GM21717 (cell line): ENCODE data around the gene AFG3L2.

Source experiments
- ATAC-seq: cut with Tn5 transposase; IDR thresholded peaks from one replicate; pipeline ENCODE4 v1.9.1; 2021; ENCODE audit warnings: mild to moderate bottlenecking, moderate library complexity; ENCODE audit not compliant: unreplicated experiment

Gene AFG3L2

DNA sequence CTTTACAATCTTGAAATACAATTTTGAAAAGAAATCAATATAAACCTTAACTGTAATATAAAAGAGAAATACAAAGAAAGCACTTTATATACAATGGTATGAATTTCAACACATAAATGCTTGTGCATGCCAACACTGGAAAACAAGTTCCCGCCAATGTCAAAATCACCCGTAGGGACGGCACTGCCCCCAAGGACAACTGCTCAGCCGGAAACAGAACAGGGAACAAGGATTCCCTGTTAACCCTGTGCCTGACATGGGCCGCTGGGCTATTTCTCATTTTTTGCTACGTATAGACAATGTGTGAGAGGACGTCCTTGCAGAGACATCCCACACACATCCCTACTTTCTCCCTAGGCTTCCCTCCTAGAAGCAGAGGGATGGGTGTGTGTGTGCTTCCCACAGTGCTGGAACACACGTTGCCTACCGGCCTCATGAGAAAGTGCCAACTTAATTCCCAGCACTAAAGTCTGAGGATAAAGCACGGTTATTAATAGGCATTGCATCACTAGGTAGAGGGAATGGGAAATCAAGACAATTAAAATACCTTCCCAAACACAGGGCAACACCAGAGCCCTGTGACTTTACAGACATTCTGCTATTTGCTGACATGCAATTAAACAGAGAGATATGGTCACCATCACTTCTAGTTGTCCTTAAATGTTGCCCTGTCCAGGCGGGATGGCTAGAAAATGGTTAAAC, 14.4 kb downstream of the AFG3L2 start:
- ATAC-seq = no peak

DNA sequence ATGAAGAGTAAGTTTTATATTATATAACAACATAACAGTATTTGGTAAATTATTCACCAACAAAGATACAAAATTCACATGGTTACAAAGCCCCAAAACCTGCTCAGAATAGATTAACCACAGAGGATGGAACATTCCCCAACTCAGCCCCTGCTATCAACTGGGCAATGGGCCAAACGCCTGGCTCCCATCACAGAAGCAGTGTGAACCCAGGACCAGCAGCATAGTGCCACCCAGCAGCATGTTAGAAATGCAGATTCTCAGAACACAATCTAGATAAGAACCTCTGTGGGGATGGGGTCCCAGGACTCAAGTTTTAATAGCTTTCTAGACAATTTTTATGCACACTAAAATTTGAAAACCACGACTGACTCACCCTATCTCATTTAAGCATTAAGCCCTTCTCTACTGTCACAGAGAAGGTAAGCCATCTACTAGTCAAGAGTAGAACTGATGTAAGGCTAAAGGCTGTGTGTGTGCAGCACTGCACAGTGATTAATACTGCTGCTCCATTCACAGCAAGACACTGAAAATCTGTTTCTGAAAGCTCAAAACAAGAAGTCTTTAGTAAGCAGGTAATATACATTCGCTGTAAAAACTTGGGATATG, 15.2 kb downstream of the AFG3L2 start:
- no peak for ATAC-seq

DNA sequence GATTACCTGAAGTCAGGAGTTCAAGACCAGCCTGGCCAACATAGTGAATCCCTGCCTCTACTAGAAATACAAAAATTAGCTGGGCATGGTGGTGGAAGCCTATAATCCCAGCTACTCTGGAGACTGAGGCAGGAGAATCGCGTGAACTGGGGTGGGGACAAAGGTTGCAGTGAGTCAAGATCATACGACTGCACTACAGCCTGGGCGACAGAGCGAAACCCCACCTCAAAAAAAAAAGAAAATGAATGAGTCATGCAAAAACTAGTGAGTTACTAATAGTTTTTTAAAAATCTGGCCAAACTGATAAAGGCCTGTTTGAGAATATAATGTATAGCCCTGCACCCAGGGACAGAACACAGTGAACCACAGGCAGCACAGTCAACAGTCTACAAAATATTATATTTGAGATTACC, 17.5 kb downstream of the AFG3L2 start:
- no peak for ATAC-seq

DNA sequence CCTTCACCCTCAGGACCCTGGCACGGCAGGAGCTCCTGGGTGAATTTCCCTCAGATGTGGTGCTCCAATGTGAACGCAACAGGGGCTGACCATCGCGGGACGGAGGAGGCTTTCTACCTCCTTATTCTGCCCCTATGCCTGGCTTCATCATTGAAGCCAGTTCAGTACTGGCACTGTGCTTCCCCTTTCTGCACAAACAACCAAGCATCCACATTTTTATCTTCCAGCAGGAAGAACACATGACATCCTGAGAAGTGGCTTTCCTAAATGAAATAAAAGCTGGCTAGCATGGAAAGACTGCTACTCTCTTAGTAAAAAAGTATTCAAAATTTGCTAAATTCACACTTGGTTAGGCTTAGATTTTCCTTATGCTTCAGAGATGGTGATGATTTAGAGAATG, 24.8 kb downstream of the AFG3L2 start:
- no peak for ATAC-seq

DNA sequence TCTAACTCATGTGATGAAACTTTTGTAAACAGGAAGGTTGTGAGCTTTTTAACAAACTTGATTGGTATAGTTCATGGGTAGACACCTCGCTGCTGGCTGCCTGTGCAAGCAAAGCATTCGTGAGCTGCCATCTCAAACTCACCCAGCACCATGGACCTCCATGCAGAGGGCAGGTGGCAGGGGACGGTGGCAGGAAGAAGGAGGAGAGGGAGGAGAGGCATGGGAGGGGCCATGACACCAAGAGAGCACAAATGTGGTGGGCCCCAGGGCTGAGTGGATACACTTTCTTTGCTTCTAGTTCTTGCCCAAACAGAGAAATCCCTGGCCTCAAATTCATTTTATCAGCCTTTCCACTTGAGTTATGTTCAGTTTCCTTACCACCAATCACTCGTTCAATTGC, 29.1 kb downstream of the AFG3L2 start:
- no peak for ATAC-seq

DNA sequence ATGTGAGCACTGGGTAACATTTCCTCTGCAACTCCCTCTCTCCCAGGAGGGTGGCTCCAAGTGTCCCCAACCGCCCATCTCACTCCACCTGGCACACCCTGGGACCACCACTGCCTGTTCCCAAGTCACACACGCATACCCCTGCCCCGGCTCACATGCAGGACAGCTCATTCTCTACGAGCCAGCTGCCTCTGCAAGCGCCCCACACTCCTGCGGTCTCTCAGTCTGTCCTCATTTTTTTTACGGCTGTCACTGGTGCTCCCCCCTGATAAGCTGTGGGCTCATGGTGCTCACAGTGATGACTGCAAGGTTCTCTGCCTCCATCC, 30.8 kb downstream of the AFG3L2 start:
- ATAC-seq = no peak

DNA sequence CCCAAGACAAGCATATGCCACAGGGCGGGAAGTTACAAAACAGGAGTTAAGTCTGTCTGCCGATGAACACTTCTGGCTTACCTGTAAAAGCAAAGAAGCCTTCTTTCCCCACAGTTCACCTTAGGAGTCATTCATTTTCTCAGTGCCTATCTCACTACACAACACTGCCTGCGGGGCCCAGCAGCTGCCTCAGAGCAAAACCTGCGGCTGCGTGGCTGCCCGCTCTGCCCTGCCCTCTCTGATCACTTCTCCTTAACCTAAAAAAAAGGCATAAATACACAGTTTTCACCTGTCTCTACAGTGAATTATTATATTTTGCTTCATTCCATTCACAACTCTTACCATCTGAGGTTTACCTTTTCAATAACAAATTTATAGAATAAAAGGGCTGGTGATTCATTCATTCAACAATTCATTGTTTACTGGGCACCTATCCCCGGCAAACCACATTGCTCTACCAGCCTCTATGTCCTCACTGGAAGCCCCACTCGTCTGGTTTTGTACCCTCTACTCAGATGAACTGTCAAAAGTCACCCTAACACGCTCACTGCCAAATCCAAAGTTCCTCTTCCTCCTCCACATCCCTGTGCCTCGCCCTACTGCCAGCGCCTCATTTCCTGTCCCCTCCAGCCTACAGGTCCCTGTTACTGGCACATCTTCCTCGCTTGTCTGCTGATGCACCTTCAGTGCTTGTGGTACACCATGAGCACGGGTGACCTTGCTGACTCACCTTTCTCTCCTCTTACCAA, 31.4 kb downstream of the AFG3L2 start:
- no peak for ATAC-seq

DNA sequence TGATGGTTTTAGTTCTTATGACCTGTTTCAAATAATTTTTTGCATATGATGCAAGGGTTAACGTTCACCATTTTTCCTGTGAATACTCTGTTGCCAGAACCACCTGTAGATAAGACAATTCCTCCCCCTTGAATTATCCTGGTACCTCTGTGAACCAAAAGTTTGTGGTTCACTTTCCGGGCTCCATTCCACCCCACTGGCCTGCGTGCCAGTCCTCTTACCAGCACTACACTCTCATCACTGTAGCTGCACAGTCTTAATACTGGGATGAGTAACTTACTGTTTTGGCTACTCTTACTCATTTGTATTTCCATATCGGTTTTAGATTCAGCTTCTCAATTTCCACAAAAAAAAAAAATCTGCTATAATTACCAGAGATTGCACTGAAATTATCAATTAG, 34.4 kb downstream of the AFG3L2 start:
- no peak for ATAC-seq

DNA sequence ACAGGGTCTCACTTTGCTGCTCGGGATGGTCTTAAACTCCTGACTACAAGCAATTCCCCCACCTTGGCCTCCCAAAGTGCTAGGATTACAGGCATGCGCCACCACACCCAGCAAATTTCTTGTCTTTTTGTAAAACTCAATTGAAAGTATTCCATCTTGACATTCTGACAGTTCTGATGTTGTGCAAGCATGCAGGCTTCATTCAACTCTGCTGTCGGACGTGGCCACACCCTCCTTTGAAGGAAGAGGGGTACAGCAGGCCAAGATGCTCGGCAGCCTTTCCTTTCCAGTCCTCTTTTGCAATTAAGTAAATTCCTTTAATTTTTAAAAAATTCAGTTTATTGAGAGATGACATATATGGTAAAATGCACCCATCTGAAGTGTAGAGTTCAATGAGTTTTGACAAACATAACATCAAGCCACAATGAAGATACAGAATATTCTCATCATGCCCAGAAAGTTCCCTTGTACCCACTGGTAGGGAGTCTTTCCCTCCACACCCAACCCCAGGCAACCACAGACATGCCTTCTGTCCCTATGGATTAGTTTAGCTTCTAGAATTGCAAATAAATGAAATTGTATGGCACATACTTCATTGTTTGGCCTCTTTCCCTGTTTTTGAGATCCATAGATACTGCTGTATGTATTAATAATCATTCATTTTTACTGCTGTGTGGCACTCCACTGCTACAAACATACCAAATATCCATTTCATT, 35.9 kb downstream of the AFG3L2 start:
- ATAC-seq = no peak

DNA sequence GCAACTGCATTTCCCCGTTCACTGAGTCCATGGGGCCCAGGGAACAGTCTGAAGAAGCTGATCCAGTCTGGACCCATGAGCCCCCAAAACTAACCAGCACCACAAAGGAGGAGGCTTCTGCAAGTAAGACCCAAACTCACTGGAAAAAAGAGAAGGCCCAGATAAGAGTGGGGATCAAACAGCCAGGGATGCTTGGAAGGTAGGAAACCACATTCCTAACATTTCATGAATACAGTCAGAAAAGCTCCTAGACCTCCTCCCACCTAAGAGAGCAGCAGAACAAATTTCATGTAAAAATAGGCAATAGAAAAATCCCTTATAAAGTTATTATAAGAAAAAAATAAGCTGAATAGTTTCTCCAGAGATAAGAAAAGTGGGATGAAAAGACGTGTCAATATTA, 38.6 kb downstream of the AFG3L2 start:
- no peak for ATAC-seq

DNA sequence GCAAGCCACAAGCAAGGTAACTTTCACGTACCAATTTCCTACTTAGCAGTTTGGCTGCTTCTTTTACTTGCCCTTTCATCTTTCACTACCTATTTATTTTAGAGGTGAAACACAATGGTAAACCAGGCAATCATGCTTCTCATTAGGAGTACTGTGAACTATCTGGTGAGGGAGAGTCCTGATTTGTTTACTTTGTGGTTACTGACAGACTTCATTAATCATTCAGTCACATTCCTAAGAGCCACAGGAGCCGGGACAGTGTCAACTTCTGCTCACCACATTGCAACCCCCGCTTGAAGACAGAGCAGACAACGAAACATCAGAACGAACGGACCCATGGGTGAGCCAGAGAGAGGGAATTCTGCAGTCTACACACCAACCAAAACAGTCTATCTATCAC, 40.1 kb downstream of the AFG3L2 start:
- no peak for ATAC-seq

DNA sequence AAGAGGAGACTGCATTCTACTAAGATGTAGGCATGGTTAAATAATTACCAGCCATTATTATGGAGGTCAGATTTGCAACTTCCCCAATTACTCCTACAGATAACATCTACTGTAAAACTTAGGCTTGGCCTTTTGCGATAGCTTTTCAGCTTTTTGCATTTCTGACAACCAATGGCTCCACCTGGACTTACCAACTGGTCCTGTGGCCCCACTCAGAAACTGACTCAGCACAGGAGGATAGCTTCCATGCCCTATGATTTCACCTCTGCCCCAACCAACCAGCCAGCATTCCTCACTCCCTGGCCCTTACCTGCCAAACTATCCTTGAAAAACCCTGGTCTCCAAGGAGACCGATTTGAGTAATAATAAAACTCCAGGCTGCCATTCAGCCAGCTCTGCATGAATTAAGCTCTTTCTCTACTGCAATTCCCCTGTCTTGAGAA, 40.8 kb downstream of the AFG3L2 start:
- ATAC-seq = no peak

DNA sequence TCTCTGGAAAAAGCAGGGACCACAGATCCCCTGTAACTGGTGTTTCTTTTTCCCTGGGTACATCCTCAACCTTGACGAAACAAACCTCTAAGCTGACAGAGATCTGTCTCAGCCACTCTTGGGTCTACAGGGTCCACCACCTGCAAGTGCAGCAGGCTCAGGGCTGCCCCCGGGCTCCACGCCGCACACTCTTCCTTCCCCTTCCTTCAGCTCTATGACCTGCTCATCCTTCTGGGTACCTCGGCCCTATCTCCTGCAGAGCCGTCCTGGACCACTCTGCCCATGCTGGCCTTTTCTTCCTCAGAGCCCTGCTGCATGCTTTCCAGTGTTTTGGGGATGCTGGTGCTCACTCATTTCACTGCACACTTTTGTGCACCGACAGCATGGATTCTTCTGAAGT, 41.5 kb downstream of the AFG3L2 start:
- ATAC-seq = no peak

DNA sequence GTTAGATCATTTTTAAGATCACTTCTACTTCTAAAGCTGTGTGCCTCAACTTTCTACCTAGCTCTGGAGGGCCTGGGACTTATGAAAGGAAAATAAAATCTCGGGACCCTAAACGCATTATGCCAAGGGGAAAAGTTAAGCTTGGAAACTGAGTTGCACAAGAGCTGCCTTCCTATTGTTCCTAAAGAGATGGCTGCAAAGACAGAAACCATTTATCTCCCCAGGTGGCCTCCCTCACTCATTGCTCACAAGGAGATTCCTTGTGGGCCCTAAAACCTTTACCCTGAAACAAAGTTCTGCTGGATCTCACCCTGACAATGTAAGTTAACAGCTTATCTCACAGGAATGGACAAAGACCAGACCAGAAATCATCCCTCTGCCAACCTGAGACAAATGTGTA, 42.2 kb downstream of the AFG3L2 start:
- ATAC-seq = no peak

DNA sequence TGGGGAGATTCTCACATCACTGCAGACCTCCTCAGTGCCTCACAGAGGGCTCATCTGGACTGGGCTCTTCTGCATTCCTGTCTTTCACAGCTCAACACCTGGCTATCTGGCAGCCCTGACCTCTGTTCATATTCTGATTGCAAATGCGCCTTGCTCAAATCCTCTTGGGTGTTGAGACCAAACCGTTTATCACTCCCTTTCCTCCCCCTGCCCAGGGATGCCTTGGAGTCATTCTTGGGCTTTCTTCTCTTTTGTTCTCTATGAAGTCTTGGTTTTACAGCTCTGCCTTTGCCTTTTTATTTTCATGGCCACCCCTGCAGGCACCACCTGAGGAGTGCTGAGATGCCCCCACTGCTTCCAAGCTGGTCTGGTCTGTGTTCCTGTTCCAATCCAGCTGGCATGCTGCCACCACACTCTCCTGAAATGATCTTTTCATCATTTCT, 42.6 kb downstream of the AFG3L2 start:
- no peak for ATAC-seq

DNA sequence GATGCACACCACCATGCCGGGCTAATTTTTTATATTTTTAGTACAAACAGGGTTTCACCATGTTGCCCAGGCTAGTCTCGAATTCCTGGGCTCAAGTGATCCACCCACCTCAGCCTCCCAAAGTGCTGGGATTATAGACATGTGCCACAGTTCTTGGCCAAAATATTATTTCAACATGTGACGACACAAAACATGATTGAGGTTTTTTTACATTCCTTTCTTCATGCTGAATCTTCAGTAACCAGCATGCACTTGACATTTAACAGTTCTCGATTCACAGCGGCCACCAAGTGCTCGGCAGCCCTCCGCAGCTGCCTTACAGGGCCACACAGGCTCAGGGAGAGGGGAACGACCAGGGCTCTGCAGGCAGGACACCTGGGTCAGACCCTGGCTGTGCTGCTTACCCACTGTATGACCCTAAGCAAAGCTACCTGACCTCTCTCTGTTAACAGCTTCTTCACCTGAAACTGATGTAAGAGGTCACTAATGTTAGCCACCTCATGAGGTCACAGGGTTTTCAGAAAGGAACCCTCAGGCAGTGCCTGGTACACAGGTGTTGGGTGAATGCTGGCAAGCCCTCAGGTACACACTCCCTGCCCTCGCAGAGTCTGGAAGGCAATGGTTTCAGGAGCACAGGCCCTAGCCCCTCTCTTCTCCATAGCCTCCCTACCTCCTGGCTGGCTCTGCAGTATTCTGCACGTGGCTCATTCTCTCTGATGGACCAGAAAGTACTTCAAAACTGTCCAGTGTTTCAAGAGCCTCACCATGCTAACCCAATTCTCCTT, 43.3 kb downstream of the AFG3L2 start:
- ATAC-seq = no peak

DNA sequence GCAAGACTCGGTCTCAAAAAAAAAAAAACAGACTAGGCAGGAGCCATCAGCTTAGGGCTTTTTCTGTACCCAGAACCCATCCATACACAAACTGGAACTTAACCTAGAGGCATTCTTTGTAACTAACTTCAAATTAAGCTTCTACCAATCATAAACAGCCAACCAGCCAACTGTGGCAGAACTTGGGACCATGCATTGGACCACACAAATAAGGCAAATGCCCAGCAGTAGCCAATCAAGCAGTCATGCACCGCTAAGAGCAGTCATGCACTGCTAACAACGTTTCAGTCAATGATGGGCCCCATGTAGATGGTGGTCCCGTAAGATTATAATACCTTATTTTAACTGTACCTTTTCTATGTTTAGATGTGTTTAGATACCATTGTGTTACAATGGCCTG, 46.3 kb downstream of the AFG3L2 start:
- ATAC-seq = no peak

DNA sequence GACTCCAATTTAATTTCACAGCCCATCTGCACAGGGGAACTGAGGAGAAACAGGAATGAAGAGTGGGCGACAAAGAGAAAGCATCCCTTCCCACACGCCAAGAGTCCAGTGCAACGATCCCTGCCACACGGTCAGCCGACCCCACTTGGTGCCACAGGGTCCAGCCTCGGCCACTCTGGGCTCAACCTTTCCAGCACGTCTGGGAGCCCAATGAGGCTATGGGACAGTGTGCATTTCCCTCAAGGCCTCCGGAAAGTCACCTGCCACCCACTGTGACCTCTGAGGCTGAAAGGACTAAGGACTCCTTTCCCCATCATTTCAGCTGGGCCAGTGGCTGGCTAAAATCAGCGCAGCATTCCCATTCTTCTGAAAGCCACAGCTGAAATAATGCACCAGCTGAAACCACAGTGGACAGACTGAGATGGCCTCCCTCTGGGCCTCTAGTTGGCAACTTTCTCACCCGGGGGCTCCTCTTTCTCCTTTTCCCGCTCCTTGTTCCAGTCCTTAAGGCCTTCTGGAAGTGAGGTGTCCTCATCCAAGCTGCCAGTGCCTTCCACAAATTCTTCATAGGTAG, 47.8 kb downstream of the AFG3L2 start:
- no peak for ATAC-seq

DNA sequence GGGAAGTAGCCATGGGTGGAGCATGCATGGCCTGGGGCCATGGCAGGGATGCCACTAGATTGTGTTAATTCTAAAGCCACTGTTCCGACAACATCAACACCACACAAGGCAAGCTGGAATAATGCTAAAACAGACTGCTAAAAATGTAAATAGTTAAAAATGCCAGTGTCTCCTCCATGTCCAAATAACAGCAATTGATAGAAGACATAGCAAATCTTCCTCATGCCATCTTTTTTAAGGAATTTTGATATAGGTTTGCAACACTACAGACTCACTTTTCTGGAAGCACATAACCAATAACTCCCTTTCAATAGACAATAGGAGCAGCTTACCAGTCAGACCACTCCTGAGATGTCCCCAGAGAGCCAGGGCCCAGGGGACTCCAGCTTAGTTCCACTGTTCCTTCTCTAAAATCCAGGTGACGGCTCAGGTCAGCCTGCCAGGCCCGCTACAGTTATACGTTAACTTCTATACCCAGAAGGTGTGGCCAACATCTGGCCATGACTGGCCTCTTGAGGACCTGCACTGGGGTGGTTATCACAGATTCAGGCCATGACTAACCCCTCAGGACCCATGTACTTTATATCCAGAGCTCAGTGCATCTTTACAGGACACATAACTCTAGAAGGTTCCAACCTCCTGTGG, 48.7 kb downstream of the AFG3L2 start:
- ATAC-seq = no peak
